HCT116 (cell line): ENCODE results near the gene NLRP1. TPM values are rescaled to one million over a fixed set of nuclear protein-coding genes. Genes with fewer than 3 reads are reported as not detected.

Experiments
- ATAC-seq: fragments of 200-7000 bp; cut with Tn5 transposase; 2 replicates; pipeline ENCODE4 v1.9.1; 2020; ENCODE audit warnings: mild to moderate bottlenecking, moderate library complexity
- BruUV-seq: library from RNA; stranded (reverse); fragments of 400-500 nt; replicated peaks from 2 replicates; lab custom pipeline; 2021; lab: Mats Ljungman, UMichigan
- CTCF ChIA-PET: fragments of 300-600 bp; sonication (Branson Sonifier 250); formaldehyde crosslinking; loops from one replicate; lab custom pipeline; 2021; ENCODE audit warnings: antibody characterized with exemption; lab: Charles Lee
- POLR2A ChIA-PET: fragments of 300-600, 350-600 bp; sonication (Branson Sonifier 250); formaldehyde crosslinking; loops from one replicate; lab custom pipeline; 2021; ENCODE audit warnings: antibody characterized with exemption; lab: Charles Lee
- RAD21 ChIA-PET, 2 experiments: fragments of 300-600 bp; sonication (Branson Sonifier 250); formaldehyde crosslinking; loops; one replicate each; lab custom pipeline; 2023; ENCODE audit warnings: low total read pairs in 2 of 2; ENCODE audit not compliant: uncharacterized antibody in 2 of 2, unreplicated experiment in 2 of 2, low non-redundant PET in 1 of 2; lab: Charles Lee
- DNase-seq: peaks from one replicate; pipeline ENCODE4 v3.0.0-alpha.2; 2010; ENCODE audit warnings: low read depth, low spot score
- H2AFZ ChIP-seq: fragments of 200-600 bp; shearing (Covaris generic), sonication (generic); 2 replicates; pipeline ENCODE4 v1.6.1; 2017; ENCODE audit warnings: low read depth, mixed run types, mixed read lengths, antibody characterized with exemption, low read length; ENCODE audit not compliant: poor library complexity, severe bottlenecking
- H3K27ac ChIP-seq: 2 replicates; pipeline ENCODE4 v1.5.1; 2012; ENCODE audit warnings: low read depth, low read length
- H3K27me3 ChIP-seq: fragments of 200-600 bp; sonication (generic); 2 replicates; pipeline ENCODE4 v1.6.1; 2016; ENCODE audit warnings: mixed run types, low read length, mixed read lengths; ENCODE audit not compliant: insufficient read depth
- H3K36me3 ChIP-seq, 2 experiments: fragments of 200-500 bp in 1 of 2; fragments of 200-600 bp in 1 of 2; sonication (Bioruptor generic) in 1 of 2; sonication (generic) in 1 of 2; 2 replicates each; pipeline versions ENCODE4 v1.5.1 to v1.6.1; 2014 to 2016; ENCODE audit warnings: low read length in 2 of 2, inconsistent platforms in 1 of 2, mixed read lengths in 1 of 2, mixed run types in 1 of 2; ENCODE audit not compliant: insufficient read depth in 2 of 2, control insufficient read depth in 1 of 2
- H3K4me1 ChIP-seq, 2 experiments: fragments of 200-600 bp in 1 of 2; sonication (generic) in 1 of 2; 2 replicates each; pipeline versions ENCODE4 v1.5.1 to v1.6.1; 2012 to 2017; ENCODE audit warnings: low read length in 2 of 2, inconsistent platforms in 1 of 2, mild to moderate bottlenecking in 1 of 2, mixed read lengths in 1 of 2, mixed run types in 1 of 2, moderate library complexity in 1 of 2; ENCODE audit not compliant: insufficient read depth in 2 of 2, control insufficient read depth in 1 of 2
- H3K4me2 ChIP-seq: fragments of 200-600 bp; sonication (generic); 2 replicates; pipeline ENCODE4 v1.6.1; 2017; ENCODE audit warnings: mixed run types, low read length, mixed read lengths
- H3K4me3 ChIP-seq, 2 experiments: fragments of 200-600 bp in 1 of 2; sonication (generic) in 1 of 2; replicated peaks in 1 of 2; 2 replicates each; pipeline ENCODE4 v1.5.1; 2011 to 2016; ENCODE audit warnings: low read length in 2 of 2, control low read depth in 1 of 2, low read depth in 1 of 2, mild to moderate bottlenecking in 1 of 2, mixed read lengths in 1 of 2, mixed run types in 1 of 2
- H3K79me2 ChIP-seq: fragments of 200-600 bp; sonication (generic); 2 replicates; pipeline ENCODE4 v1.6.1; 2017; ENCODE audit warnings: mild to moderate bottlenecking, mixed run types, low read length, moderate library complexity, mixed read lengths; ENCODE audit not compliant: insufficient read depth
- H3K9ac ChIP-seq: fragments of 200-600 bp; sonication (generic); 2 replicates; pipeline ENCODE4 v1.6.1; 2016; ENCODE audit warnings: low read length, mixed read lengths
- H3K9me2 ChIP-seq: fragments of 200-600 bp; sonication (generic), shearing (Covaris generic); 2 replicates; pipeline ENCODE4 v1.6.1; 2017; ENCODE audit warnings: mixed run types, mild to moderate bottlenecking, moderate library complexity; ENCODE audit not compliant: insufficient read depth
- H3K9me3 ChIP-seq, 2 experiments: fragments of 200-500 bp in 1 of 2; fragments of 200-600 bp in 1 of 2; sonication (Bioruptor generic) in 1 of 2; sonication (generic) in 1 of 2; 2 replicates each; pipeline ENCODE4 v1.6.1; 2014 to 2017; ENCODE audit warnings: low read length in 2 of 2, mixed read lengths in 2 of 2, inconsistent platforms in 1 of 2, low read depth in 1 of 2, mild to moderate bottlenecking in 1 of 2, mixed run types in 1 of 2, moderate library complexity in 1 of 2; ENCODE audit not compliant: control insufficient read depth in 1 of 2, insufficient read depth in 1 of 2
- H4K20me1 ChIP-seq: fragments of 200-600 bp; sonication (generic), shearing (Covaris generic); 2 replicates; pipeline ENCODE4 v1.6.1; 2017; ENCODE audit warnings: mixed run types, mild to moderate bottlenecking, moderate library complexity; ENCODE audit not compliant: insufficient read depth
- CEBPB ChIP-seq: IDR thresholded peaks from 2 replicates; pipeline ENCODE4 v1.6.1; 2012; ENCODE audit warnings: low read depth
- CTCF ChIP-seq, 3 experiments: fragments of 200-600 bp in 1 of 3; sonication (generic) in 1 of 3; IDR thresholded peaks in 2 of 3; conservative IDR thresholded peaks in 1 of 3; 2 replicates each; pipeline ENCODE4 v1.5.1; 2012 to 2017; ENCODE audit warnings: low read depth in 2 of 3, low read length in 2 of 3, antibody characterized with exemption in 1 of 3, borderline replicate concordance in 1 of 3, control low read depth in 1 of 3, mild to moderate bottlenecking in 1 of 3, mixed read lengths in 1 of 3, mixed run types in 1 of 3, moderate library complexity in 1 of 3; ENCODE audit not compliant: insufficient read depth in 1 of 3
- ELF1 ChIP-seq: IDR thresholded peaks from 2 replicates; pipeline ENCODE4 v1.6.1; 2012; ENCODE audit warnings: low read depth, borderline replicate concordance
- EZH2phosphoT487 ChIP-seq: fragments of 200-600 bp; IDR thresholded peaks from 2 replicates; pipeline ENCODE4 v1.6.1; 2018; ENCODE audit warnings: antibody characterized with exemption, borderline replicate concordance
- JUND ChIP-seq: IDR thresholded peaks from 2 replicates; pipeline ENCODE4 v1.6.1; 2012
- POLR2AphosphoS5 ChIP-seq: IDR thresholded peaks from 2 replicates; pipeline ENCODE4 v1.6.1; 2011; ENCODE audit warnings: mild to moderate bottlenecking, low read depth, low read length, moderate library complexity
- RAD21 ChIP-seq: IDR thresholded peaks from 2 replicates; pipeline ENCODE4 v1.6.1; 2012; ENCODE audit warnings: low read depth, mild to moderate bottlenecking
- SIN3A ChIP-seq: IDR thresholded peaks from 2 replicates; pipeline ENCODE4 v1.6.1; 2012; ENCODE audit warnings: low read depth
- SRF ChIP-seq: IDR thresholded peaks from 2 replicates; pipeline ENCODE4 v1.6.1; 2012; ENCODE audit warnings: low read depth
- TCF7L2 ChIP-seq: IDR thresholded peaks from 2 replicates; pipeline ENCODE4 v1.7.0; 2011; ENCODE audit warnings: borderline replicate concordance, inconsistent platforms; ENCODE audit not compliant: insufficient read depth, insufficient read length; ENCODE audit errors: extremely low read depth
- YY1 ChIP-seq: IDR thresholded peaks from 2 replicates; pipeline ENCODE4 v1.6.1; 2011; ENCODE audit warnings: low read length, low read depth, moderate library complexity, mild to moderate bottlenecking; ENCODE audit not compliant: insufficient replicate concordance; ENCODE audit errors: extremely low read depth
- ZBTB33 ChIP-seq: IDR thresholded peaks from 2 replicates; pipeline ENCODE4 v1.6.1; 2011; ENCODE audit warnings: mild to moderate bottlenecking, low read length, moderate library complexity; ENCODE audit not compliant: insufficient replicate concordance; ENCODE audit errors: extremely low read depth
- intact Hi-C: fragments of 100-400 bp; cut with micrococcal nuclease; formaldehyde crosslinking; loops from 2 replicates; pipeline ENCODE4 v1.10.0; 2022
- total RNA-seq: library from RNA; stranded (reverse); gene quantifications from one replicate; pipeline ENCODE4 v1.2.1, GENCODE V29; 2021; ENCODE audit not compliant: unreplicated experiment

Gene NLRP1
- total RNA-seq, 1 experiment from 2014 or later = 7.2 TPM

- Histone ChIP-seq H3K27me3 (no peaks in the 10 kb centered on the region), H3K4me1 (peaks cover 9 to 14% of the 10 kb centered on the region in 2 experiments; a peak in 3 of 4 replicates), H3K9ac (no peak overlapping the region), H3K9me2 (no peaks in the 10 kb centered on the region), H3K9me3 (no peaks in the 10 kb centered on the region)
- RAD21 ChIA-PET = no interaction called here
- no peak for TF ChIP-seq YY1
- TF ChIP-seq ELF1 = no peak
- TF ChIP-seq ZBTB33 = no peak
- TF ChIP-seq CEBPB = no peak
- TF ChIP-seq TCF7L2 = no peak
- TF ChIP-seq SIN3A = no peak
- no peak for TF ChIP-seq JUND
- TF ChIP-seq EZH2phosphoT487 = no peak
- TF ChIP-seq SRF = no peak
- TF ChIP-seq RAD21 = no peak
- TF ChIP-seq POLR2AphosphoS5 = no peak
- TF ChIP-seq CTCF (IDR thresholded peaks at IDR 0.05 in 2 of 3, conservative IDR thresholded peaks at IDR 0.05 in 1 of 3; ENCODE audit: borderline replicate concordance in 1 of 3, insufficient read depth in 1 of 3, low read depth in 2 of 3, low read length in 2 of 3) = no peak
- TF ChIP-seq, all 23 proteins: peak for 0
- BruUV-seq = no TSS peak
- Histone ChIP-seq H3K4me2 (no peak overlapping the region), H2AFZ (no peak overlapping the region), H3K36me3 (no peaks in the 10 kb centered on the region), H3K79me2 (no peaks in the 10 kb centered on the region), H3K27ac (no peak overlapping the region), H3K4me3 (no peak overlapping the region), H4K20me1 (no peaks in the 10 kb centered on the region)
- intact Hi-C loops = no loop called here
- no peak for ATAC-seq
- CTCF ChIA-PET = no interaction called here
- DNase-seq = no peak
- POLR2A ChIA-PET = no interaction called here
Observed at GRCh38 chr17:5511401-5512225, 72.7 kb downstream of the NLRP1 start.
